Measurements from ENCODE around the gene KRTAP4-12.

Gene KRTAP4-12

DNA sequence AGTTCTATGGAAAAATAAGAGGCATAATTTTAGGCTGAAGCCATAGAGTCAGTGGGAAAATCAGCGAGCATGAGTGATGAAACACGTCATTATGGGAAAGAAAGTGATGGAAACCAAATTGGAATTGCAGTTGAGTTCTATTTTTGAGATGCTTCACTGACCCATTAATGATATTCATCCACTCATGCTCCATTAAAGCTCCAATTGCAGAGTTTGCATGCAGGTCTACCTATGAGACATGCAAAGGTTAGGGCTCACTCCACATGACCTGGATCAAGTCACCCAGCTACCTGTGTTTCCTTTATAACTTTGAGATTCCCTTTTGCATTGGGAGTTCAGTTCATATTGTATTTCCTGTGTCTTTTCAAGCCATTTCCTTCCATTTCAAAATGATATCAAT is 50.3 kb downstream of the KRTAP4-12 start:
- TF ChIP-seq, protein P1, sequence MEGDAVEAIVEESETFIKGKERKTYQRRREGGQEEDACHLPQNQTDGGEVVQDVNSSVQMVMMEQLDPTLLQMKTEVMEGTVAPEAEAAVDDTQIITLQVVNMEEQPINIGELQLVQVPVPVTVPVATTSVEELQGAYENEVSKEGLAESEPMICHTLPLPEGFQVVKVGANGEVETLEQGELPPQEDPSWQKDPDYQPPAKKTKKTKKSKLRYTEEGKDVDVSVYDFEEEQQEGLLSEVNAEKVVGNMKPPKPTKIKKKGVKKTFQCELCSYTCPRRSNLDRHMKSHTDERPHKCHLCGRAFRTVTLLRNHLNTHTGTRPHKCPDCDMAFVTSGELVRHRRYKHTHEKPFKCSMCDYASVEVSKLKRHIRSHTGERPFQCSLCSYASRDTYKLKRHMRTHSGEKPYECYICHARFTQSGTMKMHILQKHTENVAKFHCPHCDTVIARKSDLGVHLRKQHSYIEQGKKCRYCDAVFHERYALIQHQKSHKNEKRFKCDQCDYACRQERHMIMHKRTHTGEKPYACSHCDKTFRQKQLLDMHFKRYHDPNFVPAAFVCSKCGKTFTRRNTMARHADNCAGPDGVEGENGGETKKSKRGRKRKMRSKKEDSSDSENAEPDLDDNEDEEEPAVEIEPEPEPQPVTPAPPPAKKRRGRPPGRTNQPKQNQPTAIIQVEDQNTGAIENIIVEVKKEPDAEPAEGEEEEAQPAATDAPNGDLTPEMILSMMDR (IDR thresholded peaks at IDR 0.05; ENCODE audit: borderline replicate concordance, control extremely low read depth, extremely low read depth, insufficient read depth, missing control alignments): no peak
- in situ Hi-C loops (cut with MboI; ENCODE audit: low sequenced_read_pairs, unreplicated experiment): no loop called here

More for the DNA sequence above, 50.3 kb downstream of the KRTAP4-12 start:
- DNase-seq (ENCODE audit: low spot score): no peak
